GM19351 (cell line): Measurements from ENCODE around the gene SMCO4.
"Not testable (repeated sequence)": the region's sequence is repeated elsewhere in the genome, so short reads cannot be mapped to it uniquely, and the experiment has no call there.

Source experiments
- ATAC-seq: cut with Tn5 transposase; IDR thresholded peaks from one replicate; pipeline ENCODE4 v1.9.1; 2021; ENCODE audit warnings: mild to moderate bottlenecking, moderate library complexity; ENCODE audit not compliant: unreplicated experiment

Gene SMCO4

GRCh38 chr11:93543292-93543977 is at the start of gene SMCO4:
Gene SMCO4 (minus strand): TSS chr11:93543391. CDS start chr11:93479189, 64,202 bp downstream.
- ATAC-seq: peak; percentile 67

- ATAC-seq: peak; percentile 88
These were observed 48.2 kb upstream of the SMCO4 start for GRCh38 chr11:93591247-93591898.

- ATAC-seq: no peak
These were observed 46.2 kb upstream of the SMCO4 start for GRCh38 chr11:93589347-93589746.

- ATAC-seq: no peak
These were observed 44.8 kb upstream of the SMCO4 start for GRCh38 chr11:93587858-93588581.

- ATAC-seq: not testable (repeated sequence)
These were observed 44.2 kb upstream of the SMCO4 start for GRCh38 chr11:93587425-93587824.

- no peak for ATAC-seq
These were observed 42.6 kb upstream of the SMCO4 start for GRCh38 chr11:93585758-93586157.

GRCh38 chr11:93583490-93583889 is 40.3 kb upstream of the SMCO4 start:
- no peak for ATAC-seq

GRCh38 chr11:93579187-93579751 is 36.1 kb upstream of the SMCO4 start:
- no peak for ATAC-seq

GRCh38 chr11:93577286-93577685 is 34.1 kb upstream of the SMCO4 start:
- ATAC-seq: no peak

GRCh38 chr11:93576870-93577269 is 33.7 kb upstream of the SMCO4 start:
- ATAC-seq: not testable (repeated sequence)

GRCh38 chr11:93574638-93575220 is 31.5 kb upstream of the SMCO4 start:
- no peak for ATAC-seq

- no peak for ATAC-seq
These were observed 30.0 kb upstream of the SMCO4 start for GRCh38 chr11:93573184-93573583.

GRCh38 chr11:93572621-93573020 is 29.4 kb upstream of the SMCO4 start:
- ATAC-seq: no peak

GRCh38 chr11:93572171-93572570 is 29.0 kb upstream of the SMCO4 start:
- no peak for ATAC-seq

GRCh38 chr11:93571612-93572011 is 28.4 kb upstream of the SMCO4 start:
- ATAC-seq: no peak

GRCh38 chr11:93570759-93571413 is 27.7 kb upstream of the SMCO4 start:
- ATAC-seq: no peak

GRCh38 chr11:93569496-93569895 is 26.3 kb upstream of the SMCO4 start:
- no peak for ATAC-seq

GRCh38 chr11:93568726-93569125 is 25.5 kb upstream of the SMCO4 start:
- ATAC-seq: no peak

- no peak for ATAC-seq
These were observed 24.3 kb upstream of the SMCO4 start for GRCh38 chr11:93567401-93567895.

GRCh38 chr11:93564895-93565294 is 21.7 kb upstream of the SMCO4 start:
- no peak for ATAC-seq
